HepG2 (cell line): ENCODE measurements around the gene KLHL35. TPM values are rescaled to one million over a fixed set of nuclear protein-coding genes. Genes with fewer than 3 reads are reported as not detected.

Source experiments
- CENPX ChIP-seq: sonication (generic); formaldehyde crosslinking; IDR thresholded peaks from 2 replicates; pipeline ENCODE4 v1.9.0; 2021; ENCODE audit warnings: mild to moderate bottlenecking, missing genetic modification reagents, moderate library complexity
- FOXA3 ChIP-seq: IDR thresholded peaks from 2 replicates; pipeline ENCODE4 v1.6.1; 2016; ENCODE audit warnings: missing genetic modification reagents, missing compliant biosample characterization
- FOXO4 ChIP-seq: sonication (generic); formaldehyde crosslinking; conservative IDR thresholded peaks from 2 replicates; pipeline ENCODE4 v1.8.1; 2023; ENCODE audit warnings: missing genetic modification reagents
- FOXP4 ChIP-seq: sonication (generic); formaldehyde crosslinking; IDR thresholded peaks from 2 replicates; pipeline ENCODE4 v1.4.0; 2020; ENCODE audit warnings: missing genetic modification reagents
- HDAC2 ChIP-seq: sonication (generic); formaldehyde crosslinking; IDR thresholded peaks from 2 replicates; pipeline ENCODE4 v1.4.0; 2020; ENCODE audit warnings: missing genetic modification reagents
- HMGXB4 ChIP-seq, 2 experiments: sonication (generic) in 1 of 2; formaldehyde crosslinking in 1 of 2; IDR thresholded peaks; 2 replicates each; pipeline versions ENCODE4 v1.4.0 to v1.6.1; 2018 to 2020; ENCODE audit warnings: missing genetic modification reagents in 2 of 2, borderline replicate concordance in 1 of 2, low read depth in 1 of 2, mild to moderate bottlenecking in 1 of 2, missing biosample characterization in 1 of 2
- NFAT5 ChIP-seq: sonication (generic); formaldehyde crosslinking; IDR thresholded peaks from 2 replicates; pipeline ENCODE4 v1.4.0; 2020; ENCODE audit warnings: missing genetic modification reagents
- NFKBIZ ChIP-seq: IDR thresholded peaks from 2 replicates; pipeline ENCODE4 v1.6.1; 2018; ENCODE audit warnings: missing genetic modification reagents, missing compliant biosample characterization
- RCOR2 ChIP-seq: IDR thresholded peaks from 2 replicates; pipeline ENCODE4 v1.6.1; 2016; ENCODE audit warnings: missing biosample characterization, missing genetic modification reagents
- SALL2 ChIP-seq: sonication (generic); formaldehyde crosslinking; IDR thresholded peaks from 2 replicates; pipeline ENCODE4 v1.8.1; 2023; ENCODE audit warnings: mild to moderate bottlenecking, missing genetic modification reagents, inconsistent platforms
- SP5 ChIP-seq: IDR thresholded peaks from 2 replicates; pipeline ENCODE4 v1.6.1; 2016; ENCODE audit warnings: low read depth, borderline replicate concordance
- XRCC5 ChIP-seq: fragments of 200-400 bp; formaldehyde crosslinking; optimal IDR thresholded peaks from 2 replicates; pipeline ENCODE3; 2017; ENCODE audit warnings: mild to moderate bottlenecking, low read length
- ZNF274 ChIP-seq: sonication (generic); formaldehyde crosslinking; IDR thresholded peaks from 2 replicates; pipeline ENCODE4 v1.5.1; 2020; ENCODE audit warnings: mild to moderate bottlenecking, missing genetic modification reagents
- ZNF496 ChIP-seq: sonication (generic); formaldehyde crosslinking; IDR thresholded peaks from 2 replicates; pipeline ENCODE4 v1.8.1; 2023; ENCODE audit warnings: mild to moderate bottlenecking, moderate library complexity, missing genetic modification reagents; ENCODE audit not compliant: insufficient replicate concordance
- ZNF577 ChIP-seq: sonication (generic); formaldehyde crosslinking; IDR thresholded peaks from 2 replicates; pipeline ENCODE4 v1.4.0; 2020; ENCODE audit warnings: mild to moderate bottlenecking, low read depth, missing genetic modification reagents, borderline replicate concordance
- ZNF598 ChIP-seq: sonication (generic); formaldehyde crosslinking; IDR thresholded peaks from 2 replicates; pipeline ENCODE4 v1.5.1; 2020; ENCODE audit warnings: mild to moderate bottlenecking, missing genetic modification reagents, borderline replicate concordance
- ZNF850 ChIP-seq: sonication (generic); formaldehyde crosslinking; conservative IDR thresholded peaks from 2 replicates; pipeline ENCODE4 v1.9.0; 2021; ENCODE audit warnings: mild to moderate bottlenecking, missing genetic modification reagents
- polyA plus RNA-seq, 8 experiments: library from polyadenylated mRNA; depleted of rRNA in 3 of 8; stranded (reverse) in 7 of 8; unstranded in 1 of 8; fragments of >200 nt; fragmentation: Illumina TruSeq in 4 of 8; extraction: Trizol in 4 of 8; gene quantifications; 2 replicates each; pipeline versions ENCODE4 v1.2.1 to v1.2.3, GENCODE V29; 2011 to 2016; ENCODE audit warnings: low read depth in 4 of 8, missing spikeins in 1 of 8, mixed read lengths in 1 of 8; ENCODE audit not compliant: insufficient read depth in 1 of 8
- total RNA-seq, 5 experiments: library from RNA; depleted of rRNA; stranded (reverse); fragments of >200 nt; fragmentation: Illumina TruSeq; extraction: Trizol; gene quantifications; 2 replicates each; pipeline ENCODE4 v1.2.3, GENCODE V29; 2016; ENCODE audit warnings: low read depth in 1 of 5

Gene KLHL35
- total and polyA plus RNA-seq, 2 of the 13 experiments (the other 11 are each of a cell fraction or from before 2014, with no cell fraction given) = not detected

GRCh38 chr11:75422248-75423231 is 10.5 kb downstream of the KLHL35 start (continued):
- TF ChIP-seq FOXP4 (peak; percentile 65), RCOR2 (no peak), SALL2 (CRISPR knock-in tag) (0 out of 2 replicates have a peak, but pooled peaks have one; percentile 71), ZNF850 (CRISPR knock-in tag) (no peak), SP5 (CRISPR knock-in tag) (peak; percentile 95), NFAT5 (CRISPR knock-in tag) (no peak), XRCC5 (peak; percentile 48), HMGXB4 (CRISPR knock-in tag; IDR thresholded peaks at IDR 0.05; ENCODE audit: borderline replicate concordance in 1 of 2, low read depth in 1 of 2) (no peak; a peak in 2 of 4 replicates), FOXA3 (CRISPR knock-in tag) (0 out of 2 replicates have a peak, but pooled peaks have one; percentile 38), HDAC2 (CRISPR knock-in tag) (peak; percentile 78; the same call in 1 of the 2 replicates), ZNF274 (CRISPR knock-in tag) (peak; percentile 49; the same call in 1 of the 2 replicates), ZNF577 (CRISPR knock-in tag) (no peak), NFKBIZ (no peak), CENPX (CRISPR knock-in tag) (no peak), ZNF598 (CRISPR knock-in tag) (peak; percentile 71; the same call in 1 of the 2 replicates), FOXO4 (CRISPR knock-in tag) (no peak), ZNF496 (CRISPR knock-in tag) (no peak)
